H1 (cell line): ENCODE measurements around the gene ACTA2. TPM values are rescaled to one million over a fixed set of nuclear protein-coding genes. Genes with fewer than 3 reads are reported as not detected.

Source experiments
- CTCF ChIA-PET: fragments of 300-600 bp; sonication (Branson Sonifier 250); formaldehyde crosslinking; loops from one replicate; lab custom pipeline; 2021; ENCODE audit not compliant: partially characterized antibody; lab: Charles Lee
- POLR2A ChIA-PET: fragments of 300-600 bp; sonication (Branson Sonifier 250); formaldehyde crosslinking; loops from one replicate; lab custom pipeline; 2021; ENCODE audit warnings: inconsistent platforms; ENCODE audit not compliant: partially characterized antibody; lab: Charles Lee
- DNase-seq, 2 experiments: peaks; one replicate each; pipeline versions ENCODE4 v3.0.0 to v3.0.0-alpha.2; 2010 to 2022; ENCODE audit warnings: low spot score in 2 of 2, low read depth in 1 of 2, mixed read lengths in 1 of 2
- FAIRE-seq: peaks from 2 replicates; lab custom pipeline; 2011; peaks lifted over from hg19 to GRCh38; lab: Jason Lieb, UNC
- H2AFZ ChIP-seq: 2 replicates; pipeline ENCODE4 v1.8.1; 2012; ENCODE audit warnings: low read length, inconsistent platforms
- H2AK5ac ChIP-seq: 2 replicates; pipeline ENCODE4 v1.6.1; 2013; ENCODE audit warnings: low read depth, low read length
- H2BK120ac ChIP-seq: replicated peaks from 2 replicates; pipeline ENCODE3; 2013; ENCODE audit warnings: low read depth, low read length, inconsistent platforms
- H2BK12ac ChIP-seq: 2 replicates; pipeline ENCODE4 v1.6.1; 2013; ENCODE audit warnings: low read depth, low read length
- H2BK15ac ChIP-seq: 2 replicates; pipeline ENCODE4 v1.6.1; 2013; ENCODE audit warnings: low read length
- H2BK20ac ChIP-seq: 2 replicates; pipeline ENCODE4 v1.6.1; 2013; ENCODE audit warnings: low read length
- H2BK5ac ChIP-seq: 2 replicates; pipeline ENCODE4 v1.6.1; 2013; ENCODE audit warnings: low read depth, low read length
- H3K14ac ChIP-seq: 2 replicates; pipeline ENCODE4 v1.6.1; 2013; ENCODE audit warnings: inconsistent platforms; ENCODE audit not compliant: insufficient read length
- H3K18ac ChIP-seq: 2 replicates; pipeline ENCODE4 v1.6.1; 2013; ENCODE audit warnings: low read length; ENCODE audit errors: extremely low read depth
- H3K23ac ChIP-seq: 2 replicates; pipeline ENCODE4 v1.6.1; 2013; ENCODE audit warnings: inconsistent platforms; ENCODE audit not compliant: insufficient read length
- H3K23me2 ChIP-seq: 2 replicates; pipeline ENCODE4 v1.6.1; 2013; ENCODE audit warnings: low read depth, low read length
- H3K27ac ChIP-seq: 2 replicates; pipeline ENCODE4 v1.6.1; 2011; ENCODE audit warnings: low read depth, low read length, inconsistent platforms
- H3K27me3 ChIP-seq, 4 experiments: replicated peaks in 1 of 4; 1 replicate in 1 of 4; 2 replicates in 3 of 4; pipeline versions ENCODE4 v1.6.1 to v1.8.1; 2011 to 2013; ENCODE audit warnings: low read length in 3 of 4, mild to moderate bottlenecking in 3 of 4, inconsistent platforms in 2 of 4, mixed read lengths in 2 of 4, moderate library complexity in 1 of 4; ENCODE audit not compliant: control insufficient read depth in 3 of 4, insufficient read depth in 3 of 4; ENCODE audit errors: extremely low read depth in 1 of 4
- H3K36me3 ChIP-seq, 4 experiments: 2 replicates each; pipeline versions ENCODE4 v1.6.1 to v1.8.1; 2011 to 2013; ENCODE audit warnings: mild to moderate bottlenecking in 4 of 4, low read length in 3 of 4, moderate library complexity in 2 of 4, control low read depth in 1 of 4, inconsistent platforms in 1 of 4; ENCODE audit not compliant: insufficient read depth in 4 of 4, control insufficient read depth in 2 of 4
- H3K4ac ChIP-seq: replicated peaks from 2 replicates; pipeline ENCODE3; 2013; ENCODE audit warnings: low read length, low read depth, mixed read lengths, inconsistent platforms; ENCODE audit not compliant: insufficient read length
- H3K4me1 ChIP-seq, 4 experiments: replicated peaks in 1 of 4; 1 replicate in 1 of 4; 2 replicates in 3 of 4; pipeline versions ENCODE4 v1.6.1 to v1.8.1; 2011 to 2013; ENCODE audit warnings: low read length in 3 of 4, inconsistent platforms in 2 of 4, mixed read lengths in 1 of 4; ENCODE audit not compliant: insufficient read depth in 4 of 4, control insufficient read depth in 3 of 4
- H3K4me2 ChIP-seq, 2 experiments: 2 replicates each; pipeline versions ENCODE4 v1.6.1 to v1.8.1; 2011 to 2013; ENCODE audit warnings: low read depth in 2 of 2, low read length in 2 of 2, control low read depth in 1 of 2, inconsistent platforms in 1 of 2, mild to moderate bottlenecking in 1 of 2; ENCODE audit not compliant: insufficient read depth in 1 of 2
- H3K4me3 ChIP-seq, 4 experiments: fragments of 200-600, 300-600 bp in 1 of 4; sonication (generic), shearing (Covaris generic), sonication (Bioruptor Twin) in 1 of 4; 2 replicates each; pipeline versions ENCODE4 v1.5.1 to v1.8.1; 2011 to 2016; ENCODE audit warnings: low read length in 4 of 4, low read depth in 3 of 4, control low read depth in 2 of 4, inconsistent platforms in 2 of 4, mild to moderate bottlenecking in 2 of 4, mixed read lengths in 1 of 4, moderate library complexity in 1 of 4; ENCODE audit not compliant: insufficient read depth in 2 of 4; ENCODE audit errors: extremely low read depth in 1 of 4
- H3K56ac ChIP-seq: replicated peaks from 2 replicates; pipeline ENCODE3; 2013; ENCODE audit warnings: low read depth, mild to moderate bottlenecking, mixed read lengths, low read length, inconsistent platforms; ENCODE audit not compliant: insufficient read length
- H3K79me1 ChIP-seq: 2 replicates; pipeline ENCODE4 v1.6.1; 2013; ENCODE audit warnings: low read depth, low read length, control low read depth
- H3K79me2 ChIP-seq, 2 experiments: 2 replicates each; pipeline versions ENCODE4 v1.6.1 to v1.8.1; 2012 to 2013; ENCODE audit warnings: low read length in 2 of 2, mild to moderate bottlenecking in 2 of 2, inconsistent platforms in 1 of 2; ENCODE audit not compliant: insufficient read depth in 2 of 2, control insufficient read depth in 1 of 2
- H3K9ac ChIP-seq, 4 experiments: replicated peaks in 1 of 4; 1 replicate in 1 of 4; 2 replicates in 3 of 4; pipeline versions ENCODE4 v1.6.1 to v1.8.1; 2011 to 2013; ENCODE audit warnings: low read depth in 3 of 4, low read length in 3 of 4, control low read depth in 2 of 4, mild to moderate bottlenecking in 2 of 4, moderate library complexity in 2 of 4, inconsistent platforms in 1 of 4; ENCODE audit errors: extremely low read depth in 1 of 4
- H3K9me3 ChIP-seq, 2 experiments: 2 replicates each; pipeline versions ENCODE4 v1.6.1 to v1.8.1; 2012 to 2013; ENCODE audit warnings: mild to moderate bottlenecking in 2 of 2, moderate library complexity in 2 of 2, control low read depth in 1 of 2, inconsistent platforms in 1 of 2, low read depth in 1 of 2, low read length in 1 of 2, mixed read lengths in 1 of 2; ENCODE audit not compliant: insufficient read depth in 2 of 2
- H4K20me1 ChIP-seq, 2 experiments: replicated peaks in 1 of 2; 2 replicates each; pipeline versions ENCODE3 to v1.8.1; 2011 to 2013; ENCODE audit warnings: inconsistent platforms in 2 of 2, low read length in 2 of 2, mild to moderate bottlenecking in 1 of 2; ENCODE audit not compliant: insufficient read depth in 2 of 2, control insufficient read depth in 1 of 2
- H4K5ac ChIP-seq: 2 replicates; pipeline ENCODE4 v1.6.1; 2013; ENCODE audit warnings: low read length, low read depth, mixed read lengths, inconsistent platforms; ENCODE audit not compliant: insufficient read length
- H4K8ac ChIP-seq: 2 replicates; pipeline ENCODE4 v1.8.0; 2013; ENCODE audit warnings: mild to moderate bottlenecking, moderate library complexity, low read length, inconsistent platforms; ENCODE audit not compliant: insufficient read depth; ENCODE audit errors: extremely low read depth
- H4K91ac ChIP-seq: replicated peaks from 2 replicates; pipeline ENCODE3; 2013; ENCODE audit warnings: low read length, mixed read lengths, inconsistent platforms; ENCODE audit not compliant: insufficient read length
- BACH1 ChIP-seq: IDR thresholded peaks from 2 replicates; pipeline ENCODE4 v1.6.1; 2012; ENCODE audit warnings: low read length, improper control_type of control experiment
- CBX5 ChIP-seq: fragments of 300-800, 300-1000 bp; sonication (generic); IDR thresholded peaks from 2 replicates; pipeline ENCODE4 v1.7.1; 2016; ENCODE audit warnings: antibody characterized with exemption, low read length, low read depth
- CHD1 ChIP-seq: IDR thresholded peaks from 2 replicates; pipeline ENCODE4 v1.6.1; 2012; ENCODE audit warnings: low read depth, low read length, improper control_type of control experiment
- E2F6 ChIP-seq: IDR thresholded peaks from 2 replicates; pipeline ENCODE4 v1.6.1; 2012; ENCODE audit warnings: inconsistent platforms
- EZH2 ChIP-seq: fragments of 200-600 bp; sonication (generic); IDR thresholded peaks from 2 replicates; pipeline ENCODE4 v1.7.1; 2012; ENCODE audit warnings: low read depth, mild to moderate bottlenecking, moderate library complexity, low read length, inconsistent platforms; ENCODE audit not compliant: severe bottlenecking
- KDM4A ChIP-seq: IDR thresholded peaks from one replicate; pipeline ENCODE4 v1.7.1; 2012; ENCODE audit warnings: low read depth, mild to moderate bottlenecking, moderate library complexity, low read length, inconsistent platforms; ENCODE audit not compliant: severe bottlenecking
- KDM5A ChIP-seq: fragments of 200-600 bp; IDR thresholded peaks from 2 replicates; pipeline ENCODE4 v1.7.1; 2012; ENCODE audit warnings: mild to moderate bottlenecking, low read length, inconsistent platforms, mixed read lengths
- SIN3A ChIP-seq, 2 experiments: IDR thresholded peaks in 1 of 2; conservative IDR thresholded peaks in 1 of 2; 2 replicates each; pipeline ENCODE4 v1.6.1; 2011 to 2012; ENCODE audit warnings: low read length in 2 of 2, improper control_type of control experiment in 1 of 2, low read depth in 1 of 2, mild to moderate bottlenecking in 1 of 2
- SIRT6 ChIP-seq: IDR thresholded peaks from one replicate; pipeline ENCODE4 v1.7.1; 2012; ENCODE audit warnings: low read length, inconsistent platforms
- TBP ChIP-seq: IDR thresholded peaks from 2 replicates; pipeline ENCODE4 v1.6.1; 2011; ENCODE audit warnings: low read depth, low read length, improper control_type of control experiment
- TCF12 ChIP-seq: IDR thresholded peaks from 2 replicates; pipeline ENCODE4 v1.6.1; 2011; ENCODE audit warnings: low read depth, mild to moderate bottlenecking, low read length
- YY1 ChIP-seq: IDR thresholded peaks from 2 replicates; pipeline ENCODE4 v1.6.1; 2011; ENCODE audit warnings: low read depth, mild to moderate bottlenecking, low read length
- WGBS, 2 experiments: shearing (Covaris generic) in 1 of 2; methylation state at CpG; one replicate each; pipeline versions ENCODE4 v1.1.6 to v1.1.7; 2013 to 2015; ENCODE audit warnings: low lambda C conversion rate in 2 of 2, mixed read lengths in 2 of 2, inconsistent platforms in 1 of 2, low coverage in 1 of 2, missing lambda C conversion rate in 1 of 2; ENCODE audit not compliant: insufficient replicate concordance in 2 of 2, insufficient coverage in 1 of 2, insufficient read length in 1 of 2; ENCODE audit errors: extremely low coverage in 1 of 2, missing lambda C conversion rate in 1 of 2; 5-methylcytosine and 5-hydroxymethylcytosine counted together
- polyA plus RNA-seq, 7 experiments: library from polyadenylated mRNA; depleted of rRNA in 3 of 7; stranded (reverse) in 5 of 7; unstranded in 2 of 7; fragments of >200 nt in 5 of 7; fragments of 200-250 nt in 2 of 7; gene quantifications; 1 replicate in 5 of 7; 2 replicates in 1 of 7; 4 replicates in 1 of 7; pipeline versions ENCODE4 v1.2.1 to v1.2.3, GENCODE V29; 2011 to 2013; ENCODE audit warnings: missing spikeins in 2 of 7, mixed read lengths in 2 of 7
- total RNA-seq: library from RNA; stranded (reverse); fragmentation: NEBNext Ultra II Directional; extraction: Animal tissue kit (Norgen Biotek cat#: 25700); gene quantifications from 2 replicates; pipeline ENCODE4 v1.2.1, GENCODE V29; 2021

ACTA2 gene
- total and polyA plus RNA-seq, 2 of the 8 experiments (the other 6 are each of a cell fraction or from before 2014, with no cell fraction given): 3.5 to 8.9 TPM

GRCh38 chr10:88974446-88975376, 22.1 kb upstream of the ACTA2 start:
- Histone ChIP-seq H2AK5ac (no peak overlapping the region), H2BK20ac (no peak overlapping the region), H2BK12ac (no peak overlapping the region), H4K8ac (no peak overlapping the region), H4K91ac (no peak overlapping the region), H2BK15ac (no peak overlapping the region), H4K20me1 (no peaks in the 10 kb centered on the region), H2AFZ (no peak overlapping the region), H3K27me3 (no peaks in the 10 kb centered on the region), H3K27ac (no peak overlapping the region), H3K56ac (no peak overlapping the region), H4K5ac (no peak overlapping the region), H3K4me2 (no peak overlapping the region), H3K4me1 (no peaks in the 10 kb centered on the region), H3K23ac (no peak overlapping the region), H3K9ac (no peak overlapping the region), H3K14ac (no peak overlapping the region), H3K4me3 (no peak overlapping the region), H3K79me1 (no peaks in the 10 kb centered on the region), H3K79me2 (no peaks in the 10 kb centered on the region), H3K4ac (no peak overlapping the region), H3K36me3 (no peaks in the 10 kb centered on the region), H3K18ac (no peak overlapping the region), H3K9me3 (no peaks in the 10 kb centered on the region), H2BK120ac (no peak overlapping the region), H3K23me2 (no peaks in the 10 kb centered on the region), H2BK5ac (no peak overlapping the region)
- WGBS, 2 experiments: 89% methylated on average over 7 of the region's 7 CpGs; no CpG with 5 or more reads in 1 of the 2 experiments
- FAIRE-seq: no peak
- ChIA-PET CTCF (interaction anchor here (1.5 to 1.7 kb wide), 2 partner anchors 40 to 42 kb away, joined by 3 to 6 read pairs; no protein-coding TSS in a partner anchor), POLR2A (interaction anchor here (0.7 kb wide), 1 partner anchor 301 kb away, joined by 7 read pairs; no protein-coding TSS in a partner anchor)
- no peak for DNase-seq
- TF ChIP-seq E2F6: no peak
- no peak for TF ChIP-seq SIN3A (conservative IDR thresholded peaks at IDR 0.05 in 1 of 2, IDR thresholded peaks at IDR 0.05 in 1 of 2; ENCODE audit: low read depth in 1 of 2, low read length in 2 of 2)
- no peak for TF ChIP-seq KDM5A
- no peak for TF ChIP-seq SIRT6
- TF ChIP-seq TBP: no peak
- no peak for TF ChIP-seq BACH1
- no peak for TF ChIP-seq TCF12
- TF ChIP-seq KDM4A: no peak
- no peak for TF ChIP-seq CBX5
- TF ChIP-seq EZH2: no peak
- TF ChIP-seq CHD1: no peak
- TF ChIP-seq YY1: no peak
